Measurements from ENCODE around the gene NOTCH1. TPM values are rescaled to one million over a fixed set of nuclear protein-coding genes. Genes with fewer than 3 reads are reported as not detected.
A peak's percentile ranks its signal among the peaks of the same experiment; 100 is the strongest.

Gene NOTCH1
- total and polyA plus RNA-seq, 2 of the 13 experiments (the other 11 are each of a cell fraction or from before 2014, with no cell fraction given) = 0.09 to 0.35 TPM

DNA sequence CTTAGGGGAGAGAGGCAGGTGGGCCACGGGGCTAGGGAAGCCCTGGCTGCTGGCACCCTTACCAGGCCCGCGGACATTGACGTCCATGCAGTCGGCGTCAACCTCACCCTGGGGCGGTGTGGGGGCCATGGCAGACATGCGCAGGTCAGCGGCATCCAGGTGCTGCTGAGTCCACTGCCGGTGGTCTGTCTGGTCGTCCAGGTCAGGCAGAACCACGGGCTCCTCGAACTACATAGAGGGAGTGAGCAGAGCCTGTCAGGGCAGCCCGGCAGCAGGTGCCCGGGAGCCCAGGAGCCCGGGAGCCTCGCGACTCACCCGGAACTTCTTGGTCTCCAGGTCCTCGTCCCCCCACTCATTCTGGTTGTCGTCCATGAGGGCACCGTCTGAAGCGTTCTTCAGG, 44.2 kb downstream of the NOTCH1 start (continued):
- TF ChIP-seq, protein P1, sequence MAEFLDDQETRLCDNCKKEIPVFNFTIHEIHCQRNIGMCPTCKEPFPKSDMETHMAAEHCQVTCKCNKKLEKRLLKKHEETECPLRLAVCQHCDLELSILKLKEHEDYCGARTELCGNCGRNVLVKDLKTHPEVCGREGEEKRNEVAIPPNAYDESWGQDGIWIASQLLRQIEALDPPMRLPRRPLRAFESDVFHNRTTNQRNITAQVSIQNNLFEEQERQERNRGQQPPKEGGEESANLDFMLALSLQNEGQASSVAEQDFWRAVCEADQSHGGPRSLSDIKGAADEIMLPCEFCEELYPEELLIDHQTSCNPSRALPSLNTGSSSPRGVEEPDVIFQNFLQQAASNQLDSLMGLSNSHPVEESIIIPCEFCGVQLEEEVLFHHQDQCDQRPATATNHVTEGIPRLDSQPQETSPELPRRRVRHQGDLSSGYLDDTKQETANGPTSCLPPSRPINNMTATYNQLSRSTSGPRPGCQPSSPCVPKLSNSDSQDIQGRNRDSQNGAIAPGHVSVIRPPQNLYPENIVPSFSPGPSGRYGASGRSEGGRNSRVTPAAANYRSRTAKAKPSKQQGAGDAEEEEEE (CRISPR knock-in tag; IDR thresholded peaks at IDR 0.05; ENCODE audit: borderline replicate concordance) = no peak
- TF ChIP-seq IRX3 (CRISPR knock-in tag; IDR thresholded peaks at IDR 0.05; ENCODE audit: borderline replicate concordance, low read depth) = no peak

DNA sequence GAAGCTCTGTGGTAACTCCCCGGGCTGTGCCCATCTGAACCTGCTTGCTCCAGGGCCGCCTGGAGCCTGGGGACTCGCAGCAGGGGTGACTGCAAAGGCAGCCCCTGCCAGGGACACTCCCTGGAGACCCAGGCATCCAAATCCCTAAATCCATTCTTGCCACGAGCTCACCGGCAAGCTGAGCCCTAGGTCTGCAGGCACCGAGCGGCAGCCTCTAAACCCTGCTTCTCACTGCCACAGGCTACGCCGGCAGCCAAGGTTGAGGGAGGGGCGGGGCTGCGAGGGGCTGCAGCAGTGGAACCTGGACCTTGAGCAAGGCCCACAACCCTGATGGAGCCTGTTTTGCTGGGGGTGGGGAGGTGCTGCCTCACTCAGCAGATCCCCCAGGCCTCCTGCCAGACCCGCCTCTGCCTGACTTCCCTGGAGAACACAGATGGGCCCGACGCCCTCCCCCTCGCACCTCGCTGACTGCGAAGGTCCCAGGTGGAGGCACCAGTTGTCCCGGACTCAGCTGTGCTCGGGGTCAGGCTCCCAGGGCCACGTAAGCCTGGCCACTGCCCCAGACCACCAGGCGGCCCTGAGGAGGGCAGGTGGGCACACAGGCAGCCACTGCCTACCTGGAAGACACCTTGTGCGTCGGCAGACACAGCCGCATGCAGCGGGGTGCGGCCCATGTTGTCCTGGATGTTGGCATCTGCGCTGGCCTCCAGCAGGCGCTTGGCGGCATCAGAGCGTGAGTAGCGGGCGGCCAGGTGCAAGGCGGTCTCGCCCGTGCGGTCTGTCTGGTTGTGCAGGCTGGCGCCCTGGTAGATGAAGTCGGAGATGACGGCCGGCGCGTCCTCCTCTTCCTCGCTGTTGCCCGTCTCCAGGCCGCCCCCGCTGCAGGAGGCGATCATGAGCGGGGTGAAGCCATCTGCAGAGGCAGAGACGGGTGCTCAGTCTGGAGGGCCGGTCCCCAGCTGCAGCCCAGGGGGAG, 45.6 kb downstream of the NOTCH1 start:
- no peaks in the 10 kb centered on the region for H3K9me3 ChIP-seq (ENCODE audit: low read length)
- H2AFZ ChIP-seq (ENCODE audit: low read length) = no peak overlapping the region
- peak; percentile 22; the same call in 1 of the 2 replicates for TF ChIP-seq ZFX (CRISPR knock-in tag; IDR thresholded peaks at IDR 0.05; ENCODE audit: low read depth)
- TF ChIP-seq ZBTB38 (CRISPR knock-in tag; IDR thresholded peaks at IDR 0.05) = peak; percentile 39; the same call in 1 of the 2 replicates
- no peak for TF ChIP-seq FOXM1 (CRISPR knock-in tag; IDR thresholded peaks at IDR 0.05)
- H3K9ac ChIP-seq (ENCODE audit: insufficient read depth, low read depth, low read length) = no peak overlapping the region
- no peak overlapping the region for H3K27ac ChIP-seq (ENCODE audit: extremely low read length, insufficient read depth, low read length)
- WGBS (ENCODE audit: low lambda C conversion rate) = 91% methylated on average over 17 of the region's 50 CpGs
- in situ Hi-C loops (cut with HindIII; ENCODE audit: extremely low pct_ligation_motif_present, low pct_unique_long_range_greater_than_20kb) (no loop called here), intact Hi-C loops (cut with micrococcal nuclease; ENCODE audit: unreplicated experiment) (no loop called here)
- ChIA-PET POLR2A (no interaction called here), CTCF (ENCODE audit: low intra/inter-chr PET ratio, low total read pairs) (no interaction called here)
- no peak overlapping the region for H3K4me3 ChIP-seq (replicated peaks in 1 of 3; ENCODE audit: insufficient read depth in 1 of 3, low read depth in 2 of 3, low read length in 3 of 3)
- no peak overlapping the region for H3K4me2 ChIP-seq (ENCODE audit: low read depth, low read length)
- no peak for DNase-seq (ENCODE audit: low spot score)
- no peaks in the 10 kb centered on the region for H3K4me1 ChIP-seq (ENCODE audit: insufficient read depth, low read length)
- no TSS peak for BruUV-seq (replicated peaks)
- no peak for FAIRE-seq
- no peaks in the 10 kb centered on the region for H3K79me2 ChIP-seq (ENCODE audit: insufficient read depth, low read length)
- peak; percentile 52 for ATAC-seq
- no peaks in the 10 kb centered on the region for H3K36me3 ChIP-seq (replicated peaks in 1 of 2; ENCODE audit: control insufficient read depth in 1 of 2, insufficient read depth in 2 of 2, low read length in 2 of 2)
- no peaks in the 10 kb centered on the region for H4K20me1 ChIP-seq (ENCODE audit: insufficient read depth, low read length)
- H3K27me3 ChIP-seq (ENCODE audit: control insufficient read depth in 1 of 2, insufficient read depth in 2 of 2, low read length in 2 of 2) = no peaks in the 10 kb centered on the region
